K562 (cell line): Measurements from ENCODE around the gene BIN1. TPM values are rescaled to one million over a fixed set of nuclear protein-coding genes. Genes with fewer than 3 reads are reported as not detected.

Source experiments
- ATAC-seq: fragments of 200-7000 bp; cut with Tn5 transposase; 3 replicates; pipeline ENCODE4 v1.9.1; 2020; ENCODE audit warnings: moderate library complexity
- BruUV-seq: library from RNA; stranded (reverse); fragments of 400-500 nt; replicated peaks from 2 replicates; lab custom pipeline; 2021; lab: Mats Ljungman, UMichigan
- CTCF ChIA-PET: fragments of 300-600 bp; formaldehyde crosslinking; extraction: SDS; loops from one replicate; lab custom pipeline; 2021; ENCODE audit warnings: low intra/inter-chr PET ratio; lab: Yijun Ruan, JAX
- POLR2A ChIA-PET: fragments of 300-600, 350-650 bp; sonication (Branson Sonifier 250); formaldehyde crosslinking; extraction: SDS; loops from one replicate; lab custom pipeline; 2021; ENCODE audit warnings: antibody characterized with exemption, inconsistent platforms; lab: Yijun Ruan, JAX
- DNase-seq, 4 experiments: peaks; one replicate each; pipeline versions ENCODE4 v3.0.0 to v3.0.0-alpha.2; 2011 to 2018; ENCODE audit warnings: low spot score in 3 of 4, mixed read lengths in 3 of 4; ENCODE audit errors: extremely low read depth in 1 of 4
- FAIRE-seq: peaks from 2 replicates; lab custom pipeline; 2011; peaks lifted over from hg19 to GRCh38; lab: Jason Lieb, UNC
- H2AFZ ChIP-seq: 2 replicates; pipeline ENCODE4 v1.6.0; 2011; ENCODE audit warnings: low read depth, low read length, control low read depth, inconsistent platforms
- H3K27ac ChIP-seq: fragments of 200-600 bp; 3 replicates; pipeline ENCODE4 v1.8.0; 2011; ENCODE audit warnings: low read depth, mild to moderate bottlenecking, control low read depth, inconsistent platforms, low read length, moderate library complexity, mixed read lengths; ENCODE audit errors: extremely low read depth
- H3K27me3 ChIP-seq, 2 experiments: fragments of 300-600 bp in 1 of 2; 2 replicates in 1 of 2; 3 replicates in 1 of 2; pipeline versions ENCODE4 v1.6.0 to v1.8.0; 2011; ENCODE audit warnings: inconsistent platforms in 2 of 2, low read length in 2 of 2, mild to moderate bottlenecking in 1 of 2, mixed read lengths in 1 of 2, moderate library complexity in 1 of 2; ENCODE audit not compliant: control insufficient read depth in 2 of 2, insufficient read depth in 2 of 2
- H3K36me3 ChIP-seq: fragments of 300-600 bp; 3 replicates; pipeline ENCODE4 v1.8.0; 2011; ENCODE audit warnings: mild to moderate bottlenecking, low read length, inconsistent platforms; ENCODE audit not compliant: control insufficient read depth, insufficient read depth
- H3K4me1 ChIP-seq, 2 experiments: fragments of 200-600 bp in 1 of 2; replicated peaks in 1 of 2; 2 replicates in 1 of 2; 3 replicates in 1 of 2; pipeline versions ENCODE4 v1.5.1 to v1.8.0; 2011; ENCODE audit warnings: inconsistent platforms in 2 of 2, low read length in 2 of 2, mild to moderate bottlenecking in 1 of 2, mixed read lengths in 1 of 2, moderate library complexity in 1 of 2; ENCODE audit not compliant: control insufficient read depth in 2 of 2, insufficient read depth in 2 of 2
- H3K4me2 ChIP-seq: 2 replicates; pipeline ENCODE4 v1.6.1; 2011; ENCODE audit warnings: low read length, control low read depth, inconsistent platforms, mixed read lengths; ENCODE audit not compliant: insufficient read depth
- H3K4me3 ChIP-seq: fragments of 200-600 bp; sonication (generic), shearing (Covaris generic); 2 replicates; pipeline ENCODE4 v1.5.1; 2016; ENCODE audit warnings: control low read depth, inconsistent platforms
- H3K79me2 ChIP-seq: fragments of 200-600 bp; 3 replicates; pipeline ENCODE4 v1.8.0; 2011; ENCODE audit warnings: low read length, inconsistent platforms; ENCODE audit not compliant: control insufficient read depth, insufficient read depth
- H3K9ac ChIP-seq, 2 experiments: 2 replicates each; pipeline versions ENCODE4 v1.6.0 to v1.6.1; 2011; ENCODE audit warnings: low read depth in 2 of 2, low read length in 2 of 2, control low read depth in 1 of 2, inconsistent platforms in 1 of 2, mild to moderate bottlenecking in 1 of 2, mixed read lengths in 1 of 2; ENCODE audit not compliant: insufficient read depth in 1 of 2
- H3K9me1 ChIP-seq: one replicate; pipeline ENCODE4 v1.6.0; 2011; ENCODE audit warnings: inconsistent platforms, mild to moderate bottlenecking, low read length, moderate library complexity; ENCODE audit not compliant: control insufficient read depth, insufficient read depth
- H3K9me3 ChIP-seq: replicated peaks from 2 replicates; pipeline ENCODE4 v1.5.1; 2011; ENCODE audit warnings: low read depth, low read length, inconsistent platforms; ENCODE audit not compliant: control insufficient read depth, insufficient read depth
- H4K20me1 ChIP-seq: replicated peaks from 2 replicates; pipeline ENCODE4 v1.6.1; 2011; ENCODE audit warnings: low read length, inconsistent platforms, mixed read lengths; ENCODE audit not compliant: control insufficient read depth, insufficient read depth
- GTF2F1 ChIP-seq: IDR thresholded peaks from 2 replicates; pipeline ENCODE4 v1.6.1; 2011; ENCODE audit warnings: low read depth, low read length, improper control_type of control experiment
- KDM1A ChIP-seq, 2 experiments: fragments of 450-650 bp; IDR thresholded peaks; 2 replicates each; pipeline ENCODE4 v1.6.1; 2016; ENCODE audit warnings: mild to moderate bottlenecking in 2 of 2
- TGIF2 ChIP-seq: sonication (generic); formaldehyde crosslinking; IDR thresholded peaks from 2 replicates; pipeline ENCODE4 v1.8.1; 2022; ENCODE audit warnings: mild to moderate bottlenecking, missing genetic modification reagents, moderate library complexity
- ZEB2 ChIP-seq: fragments of 450-650 bp; IDR thresholded peaks from 2 replicates; pipeline ENCODE4 v1.6.1; 2016
- WGBS: fragments of 100-300 bp; shearing (Covaris generic); methylation state at CpG from one replicate; pipeline ENCODE4 v1.1.6; 2016; ENCODE audit warnings: low coverage, mixed read lengths; ENCODE audit not compliant: insufficient coverage; ENCODE audit errors: missing lambda C conversion rate; 5-methylcytosine and 5-hydroxymethylcytosine counted together
- in situ Hi-C: fragments of 300-500 bp; cut with MboI; formaldehyde crosslinking; loops from 4 replicates; pipeline ENCODE4 v1.15.0; 2018; ENCODE audit warnings: inconsistent platforms, mixed read lengths
- intact Hi-C: fragments of 100-400 bp; cut with micrococcal nuclease; formaldehyde crosslinking; loops from 2 replicates; pipeline ENCODE4 v1.14.2; 2022
- polyA plus RNA-seq, 8 experiments: library from polyadenylated mRNA; depleted of rRNA in 4 of 8; stranded (reverse) in 5 of 8; unstranded in 3 of 8; fragments of >200 nt; fragmentation: Nextera tagmentation in 2 of 8; fragmentation: Illumina TruSeq in 1 of 8; extraction: Ambion mirVana in 2 of 8; extraction: Trizol in 1 of 8; gene quantifications; 2 replicates each; pipeline versions ENCODE4 v1.2.1 to v1.2.3, GENCODE V29; 2011 to 2014; ENCODE audit warnings: inconsistent platforms in 1 of 8, missing spikeins in 1 of 8
- total RNA-seq, 7 experiments: library from RNA; depleted of rRNA in 6 of 7; stranded (reverse); fragments of >200 nt in 6 of 7; fragmentation: Illumina TruSeq in 2 of 7; extraction: Trizol in 2 of 7; gene quantifications; 2 replicates each; pipeline versions ENCODE4 v1.2.1 to v1.2.3, GENCODE V29; 2011 to 2021; ENCODE audit warnings: low replicate concordance in 1 of 7

Gene BIN1
- total and polyA plus RNA-seq, 9 of the 15 experiments (the other 6 are each of a cell fraction or from before 2014, with no cell fraction given) = 0.04 to 2.8 (median 0.79) TPM; not detected in 1

GRCh38 chr2:127076290-127076689, 30.7 kb downstream of the BIN1 start:
- Histone ChIP-seq H4K20me1 (peaks cover 17% of the 10 kb centered on the region), H3K9me1 (no peaks in the 10 kb centered on the region), H3K9me3 (no peaks in the 10 kb centered on the region), H3K36me3 (no peaks in the 10 kb centered on the region), H2AFZ (no peak overlapping the region)
- 35% methylated on average over 4 of the region's 5 CpGs for WGBS
- DNase-seq = no peak
- no peak for TF ChIP-seq ZEB2
- TF ChIP-seq KDM1A (IDR thresholded peaks at IDR 0.05) = peak in 1 of 2 experiments; percentile 23; a peak in 1 of 4 replicates
- TF ChIP-seq, all 486 proteins: peak for 1
- ATAC-seq (no peak), FAIRE-seq (no peak)
- H3K4me2 ChIP-seq = no peak overlapping the region
- BruUV-seq = no TSS peak
- no peak overlapping the region for H3K4me3 ChIP-seq
- H3K27me3 ChIP-seq = peaks cover 0 to 7% of the 10 kb centered on the region in 2 experiments; a peak in 1 of 5 replicates
- no peak overlapping the region for H3K27ac ChIP-seq
- intact Hi-C loops = no loop called here
- in situ Hi-C loops = no loop called here
- POLR2A ChIA-PET = interaction anchor here (1.7 to 3.1 kb wide), 2 partner anchors 9 to 12 kb away, joined by 5 to 11 read pairs; no protein-coding TSS in a partner anchor
- CTCF ChIA-PET = no interaction called here
- no peak overlapping the region for H3K9ac ChIP-seq
- peaks cover 9 to 40% of the 10 kb centered on the region in 2 experiments; a peak in 4 of 5 replicates for H3K4me1 ChIP-seq
- no peaks in the 10 kb centered on the region for H3K79me2 ChIP-seq

- intact Hi-C loops = no loop called here
- Histone ChIP-seq H4K20me1 (peaks cover 14% of the 10 kb centered on the region), H2AFZ (no peak overlapping the region), H3K79me2 (no peaks in the 10 kb centered on the region), H3K9me3 (no peaks in the 10 kb centered on the region), H3K9me1 (no peaks in the 10 kb centered on the region), H3K9ac (no peak overlapping the region), H3K4me2 (no peak overlapping the region), H3K4me1 (peaks cover 7 to 36% of the 10 kb centered on the region in 2 experiments; a peak in 4 of 5 replicates), H3K36me3 (no peaks in the 10 kb centered on the region), H3K4me3 (no peak overlapping the region), H3K27ac (no peak overlapping the region), H3K27me3 (peaks cover 0 to 7% of the 10 kb centered on the region in 2 experiments; a peak in 1 of 5 replicates)
- ChIA-PET POLR2A (interaction anchor here (1.7 kb wide), 1 partner anchor 11 kb away, joined by 5 read pairs; no protein-coding TSS in a partner anchor), CTCF (no interaction called here)
- BruUV-seq = no TSS peak
- in situ Hi-C loops = no loop called here
- ATAC-seq = no peak
- TF ChIP-seq TGIF2 (CRISPR knock-in tag) (no peak), GTF2F1 (no peak)
- WGBS = 26% methylated on average over 4 of the region's 6 CpGs
- DNase-seq = no peak
- no peak for FAIRE-seq
These were observed 31.1 kb downstream of the BIN1 start for GRCh38 chr2:127075821-127076220.
